OCI-LY3 (cell line): Measurements from ENCODE around the gene CLSTN2.

ENCODE experiments used
- H2AFZ ChIP-seq: fragments of 200-600, 300-600 bp; shearing (Covaris generic); 2 replicates; pipeline ENCODE4 v1.6.0; 2014; ENCODE audit warnings: antibody characterized with exemption, low read depth, low read length
- H3K27ac ChIP-seq: fragments of 200-600, 300-600 bp; sonication (generic); 2 replicates; pipeline ENCODE4 v1.5.1; 2014; ENCODE audit warnings: mild to moderate bottlenecking, low read length, moderate library complexity, mixed read lengths
- H3K27me3 ChIP-seq: fragments of 200-600, 300-600 bp; sonication (generic); 2 replicates; pipeline ENCODE4 v1.6.1; 2014; ENCODE audit warnings: low read depth, low read length, mixed read lengths
- H3K36me3 ChIP-seq: fragments of 200-600, 300-600 bp; sonication (generic); replicated peaks from 2 replicates; pipeline ENCODE3; 2014; ENCODE audit warnings: low read depth, low read length, mixed read lengths
- H3K4me1 ChIP-seq: fragments of 300-600, 200-600 bp; sonication (generic); 2 replicates; pipeline ENCODE4 v1.6.1; 2014; ENCODE audit warnings: low read length, mixed read lengths
- H3K4me2 ChIP-seq: fragments of 200-600, 300-600 bp; sonication (generic); 2 replicates; pipeline ENCODE4 v1.6.1; 2014; ENCODE audit warnings: low read length, mixed read lengths
- H3K4me3 ChIP-seq: fragments of 300-600, 200-600 bp; sonication (generic); 2 replicates; pipeline ENCODE4 v1.5.1; 2014; ENCODE audit warnings: antibody characterized with exemption, mild to moderate bottlenecking, low read length, moderate library complexity
- H3K79me2 ChIP-seq: fragments of 300-600, 200-600 bp; shearing (Covaris generic); 2 replicates; pipeline ENCODE4 v1.6.1; 2014; ENCODE audit warnings: mild to moderate bottlenecking, low read length, mixed read lengths
- H3K9ac ChIP-seq: fragments of 300-600, 200-600 bp; shearing (Covaris generic); 2 replicates; pipeline ENCODE4 v1.6.0; 2014; ENCODE audit warnings: mild to moderate bottlenecking, low read length, moderate library complexity
- H3K9me3 ChIP-seq: fragments of 200-600, 300-600 bp; shearing (Covaris generic); 2 replicates; pipeline ENCODE4 v1.6.1; 2014; ENCODE audit warnings: low read length, mixed read lengths; ENCODE audit not compliant: insufficient read depth
- H4K20me1 ChIP-seq: fragments of 200-600, 300-600 bp; sonication (generic); 2 replicates; pipeline ENCODE4 v1.6.1; 2016; ENCODE audit warnings: low read length, mixed read lengths; ENCODE audit not compliant: insufficient read depth
- CTCF ChIP-seq: fragments of 200-600, 300-600 bp; sonication (generic); IDR thresholded peaks from 2 replicates; pipeline ENCODE4 v1.5.1; 2014; ENCODE audit warnings: antibody characterized with exemption, low read length, low read depth
- EZH2phosphoT487 ChIP-seq: fragments of 200-600 bp; shearing (Covaris generic); IDR thresholded peaks from 2 replicates; pipeline ENCODE4 v1.6.1; 2018; ENCODE audit warnings: antibody characterized with exemption, mixed run types, low read depth

CLSTN2 gene

GRCh38 chr3:140378571-140379340, 443.8 kb downstream of the CLSTN2 start:
- no peak for TF ChIP-seq EZH2phosphoT487
- TF ChIP-seq CTCF: no peak
- Histone ChIP-seq H3K27me3 (no peaks in the 10 kb centered on the region), H3K9me3 (no peaks in the 10 kb centered on the region), H3K4me1 (peaks cover 3% of the 10 kb centered on the region), H3K36me3 (no peaks in the 10 kb centered on the region), H2AFZ (no peak overlapping the region), H4K20me1 (no peaks in the 10 kb centered on the region), H3K9ac (no peak overlapping the region), H3K27ac (no peak overlapping the region), H3K4me3 (no peak overlapping the region), H3K4me2 (no peak overlapping the region), H3K79me2 (no peaks in the 10 kb centered on the region)

- H3K79me2 ChIP-seq: no peaks in the 10 kb centered on the region
- H3K27me3 ChIP-seq: no peaks in the 10 kb centered on the region
- no peak for TF ChIP-seq CTCF
- no peak for TF ChIP-seq EZH2phosphoT487
- no peaks in the 10 kb centered on the region for H3K36me3 ChIP-seq
- no peaks in the 10 kb centered on the region for H3K9me3 ChIP-seq
- H3K4me2 ChIP-seq: 0 out of 2 replicates have a peak overlapping the region, but pooled peaks have one; percentile 1
- no peak overlapping the region for H3K9ac ChIP-seq
- H3K27ac ChIP-seq: no peak overlapping the region
- no peak overlapping the region; the same call in 1 of the 2 replicates for H2AFZ ChIP-seq
- H3K4me1 ChIP-seq: peaks cover 15% of the 10 kb centered on the region
- no peaks in the 10 kb centered on the region for H4K20me1 ChIP-seq
- no peak overlapping the region for H3K4me3 ChIP-seq
Observed at GRCh38 chr3:140384028-140384771, 449.2 kb downstream of the CLSTN2 start.

- Histone ChIP-seq H3K9me3 (no peaks in the 10 kb centered on the region), H3K4me2 (no peak overlapping the region), H3K27me3 (no peaks in the 10 kb centered on the region), H3K27ac (no peak overlapping the region), H3K4me1 (peaks cover 15% of the 10 kb centered on the region), H2AFZ (no peak overlapping the region), H3K4me3 (no peak overlapping the region), H3K79me2 (no peaks in the 10 kb centered on the region), H3K36me3 (no peaks in the 10 kb centered on the region), H4K20me1 (no peaks in the 10 kb centered on the region), H3K9ac (no peak overlapping the region)
- TF ChIP-seq CTCF (no peak), EZH2phosphoT487 (no peak)
Observed at GRCh38 chr3:140384876-140385275, 449.9 kb downstream of the CLSTN2 start.
